GM12892 (cell line): ENCODE data around the gene OTUD4.
"Not testable (repeated sequence)": the region's sequence is repeated elsewhere in the genome, so short reads cannot be mapped to it uniquely, and the experiment has no call there.

Experiments used
- DNase-seq: peaks from one replicate; pipeline ENCODE4 v3.0.0; 2011; ENCODE audit not compliant: insufficient read length
- FAIRE-seq: peaks from 2 replicates; lab custom pipeline; 2011; peaks lifted over from hg19 to GRCh38; lab: Jason Lieb, UNC
- POLR2A ChIP-seq: IDR thresholded peaks from 2 replicates; pipeline ENCODE4 v1.6.1; 2011; ENCODE audit warnings: low read depth, low read length, control low read depth
- POLR2AphosphoS5 ChIP-seq: IDR thresholded peaks from 2 replicates; pipeline ENCODE4 v1.6.1; 2011; ENCODE audit warnings: low read depth, low read length, control low read depth
- TAF1 ChIP-seq: IDR thresholded peaks from 2 replicates; pipeline ENCODE4 v1.6.1; 2011; ENCODE audit warnings: low read depth, mild to moderate bottlenecking, control low read depth, low read length, borderline replicate concordance

The OTUD4 gene

GRCh38 chr4:145196747-145197146, 16.4 kb upstream of the OTUD4 start:
- DNase-seq (no peak), FAIRE-seq (no peak)
- TF ChIP-seq POLR2A (no peak), TAF1 (no peak), POLR2AphosphoS5 (no peak)

GRCh38 chr4:145195167-145195952, 15.0 kb upstream of the OTUD4 start:
- FAIRE-seq = no peak
- TF ChIP-seq POLR2A (no peak), TAF1 (no peak), POLR2AphosphoS5 (no peak)
- no peak for DNase-seq

GRCh38 chr4:145189981-145190380, 9.6 kb upstream of the OTUD4 start:
- TF ChIP-seq TAF1 (no peak), POLR2A (no peak), POLR2AphosphoS5 (no peak)
- DNase-seq (no peak), FAIRE-seq (no peak)

- TF ChIP-seq TAF1 (no peak), POLR2AphosphoS5 (no peak), POLR2A (no peak)
- DNase-seq (no peak), FAIRE-seq (peak; percentile 79)
Observed at GRCh38 chr4:145186729-145187128, 6.3 kb upstream of the OTUD4 start.

GRCh38 chr4:145183581-145183980, 3.2 kb upstream of the OTUD4 start:
- FAIRE-seq (no peak), DNase-seq (no peak)
- TF ChIP-seq TAF1 = no peak
- TF ChIP-seq POLR2AphosphoS5 = no peak
- no peak for TF ChIP-seq POLR2A

- FAIRE-seq = no peak
- DNase-seq = no peak
- TF ChIP-seq TAF1 (no peak), POLR2A (no peak), POLR2AphosphoS5 (no peak)
Observed at GRCh38 chr4:145183023-145183422, 2.6 kb upstream of the OTUD4 start.

GRCh38 chr4:145182222-145182621, 1.8 kb upstream of the OTUD4 start:
- DNase-seq = no peak
- no peak for FAIRE-seq
- TF ChIP-seq POLR2A (no peak), POLR2AphosphoS5 (no peak)

- TF ChIP-seq POLR2A (no peak), TAF1 (no peak), POLR2AphosphoS5 (no peak)
- DNase-seq = no peak
Observed at GRCh38 chr4:145181091-145181501, 707 bp upstream of the OTUD4 start.

GRCh38 chr4:145179861-145180297, 510 bp downstream of the OTUD4 start:
- not testable (repeated sequence) for FAIRE-seq, DNase-seq

More at GRCh38 chr4:145181091-145181501, 707 bp upstream of the OTUD4 start:
- FAIRE-seq = no peak

- TF ChIP-seq POLR2A = peak; percentile 62; the same call in 1 of the 2 replicates
- TF ChIP-seq TAF1 = 0 out of 2 replicates have a peak, but pooled peaks have one; percentile 30
- peak; percentile 76 for TF ChIP-seq POLR2AphosphoS5
- DNase-seq (peak; percentile 47), FAIRE-seq (peak; percentile 97)
Observed at GRCh38 chr4:145179281-145179860, 1.0 kb downstream of the OTUD4 start.

- FAIRE-seq = no peak
- no peak for TF ChIP-seq POLR2AphosphoS5
- no peak for TF ChIP-seq TAF1
- no peak for TF ChIP-seq POLR2A
Observed at GRCh38 chr4:145178740-145179280, 1.6 kb downstream of the OTUD4 start.

GRCh38 chr4:145177906-145178538, 2.4 kb downstream of the OTUD4 start:
- DNase-seq = no peak
- FAIRE-seq = peak; percentile 5
- no peak for TF ChIP-seq POLR2A
- no peak for TF ChIP-seq POLR2AphosphoS5
- TF ChIP-seq TAF1 = no peak

More at GRCh38 chr4:145178740-145179280, 1.6 kb downstream of the OTUD4 start:
- DNase-seq = no peak

- no peak for FAIRE-seq
- no peak for DNase-seq
- TF ChIP-seq TAF1 (no peak), POLR2A (no peak), POLR2AphosphoS5 (no peak)
Observed at GRCh38 chr4:145177511-145177905, 2.9 kb downstream of the OTUD4 start.
